Natural killer cell (primary cell): ENCODE results near the gene SLC5A3. TPM values are rescaled to one million over a fixed set of nuclear protein-coding genes. Genes with fewer than 3 reads are reported as not detected.

Source experiments
- ATAC-seq, 3 donors: fragments of 150-1000 bp in 2 of 3; fragments of 200-7000 bp in 1 of 3; cut with Tn5 transposase; 1 replicate in 1 of 3; 2 replicates in 2 of 3; pipeline ENCODE4 v1.10.0; 2021; ENCODE audit warnings: mild to moderate bottlenecking in 2 of 3, moderate library complexity in 2 of 3
- DNase-seq, 2 donors: peaks; one replicate each; pipeline versions ENCODE4 v3.0.0 to v3.0.0-alpha.2; 2013 to 2021; ENCODE audit warnings: mixed read lengths in 1 of 2
- H3K27ac ChIP-seq: one replicate; pipeline ENCODE4 v1.5.1; 2013; ENCODE audit warnings: mild to moderate bottlenecking, low read length
- H3K27me3 ChIP-seq: one replicate; pipeline ENCODE4 v1.6.1; 2013; ENCODE audit warnings: low read length; ENCODE audit not compliant: control insufficient read depth, insufficient read depth
- H3K36me3 ChIP-seq: one replicate; pipeline ENCODE4 v1.6.1; 2013; ENCODE audit warnings: low read length; ENCODE audit not compliant: control insufficient read depth, insufficient read depth
- H3K4me1 ChIP-seq: one replicate; pipeline ENCODE4 v1.6.1; 2013; ENCODE audit warnings: low read length; ENCODE audit not compliant: control insufficient read depth, insufficient read depth
- H3K4me3 ChIP-seq: one replicate; pipeline ENCODE4 v1.5.1; 2013; ENCODE audit warnings: low read length
- H3K9me3 ChIP-seq: one replicate; pipeline ENCODE4 v1.6.1; 2013; ENCODE audit warnings: low read length; ENCODE audit not compliant: control insufficient read depth, insufficient read depth
- H3K27ac Mint-ChIP-seq, 2 donors: one replicate each; pipeline ENCODE4 v1.8.0; 2022; ENCODE audit warnings: mild to moderate bottlenecking in 2 of 2, mixed read lengths in 2 of 2, moderate library complexity in 1 of 2
- H3K27me3 Mint-ChIP-seq, 2 donors: one replicate each; pipeline ENCODE4 v1.8.0; 2022; ENCODE audit warnings: low read depth in 2 of 2, mixed read lengths in 2 of 2
- H3K36me3 Mint-ChIP-seq: one replicate; pipeline ENCODE4 v1.8.0; 2022; ENCODE audit warnings: mixed read lengths
- H3K4me1 Mint-ChIP-seq, 2 donors: one replicate each; pipeline ENCODE4 v1.8.0; 2022; ENCODE audit warnings: mixed read lengths in 2 of 2
- H3K4me3 Mint-ChIP-seq: one replicate; pipeline ENCODE4 v1.8.0; 2022; ENCODE audit warnings: mild to moderate bottlenecking, moderate library complexity, mixed read lengths
- H3K9me3 Mint-ChIP-seq, 2 donors: one replicate each; pipeline ENCODE4 v1.8.0; 2022; ENCODE audit warnings: mixed read lengths in 2 of 2
- whole genome bisulfite sequencing: methylation state at CpG from one replicate; pipeline ENCODE4 v1.1.7; 2013; ENCODE audit warnings: missing lambda C conversion rate; ENCODE audit not compliant: insufficient coverage; 5-methylcytosine and 5-hydroxymethylcytosine counted together
- intact Hi-C: fragments of 100-400 bp; cut with micrococcal nuclease; formaldehyde crosslinking; loops from one replicate; pipeline ENCODE4 v1.14.2; 2022
- total RNA-seq, 4 donors: library from RNA; stranded (reverse); fragments of 120-200 nt in 1 of 4; gene quantifications; one replicate each; pipeline versions ENCODE4 v1.2.3 to v1.2.4, GENCODE V29; 2013 to 2022
- TF ChIP-seq, protein P1 (sequence below): fragments of 200-600 bp; IDR thresholded peaks from one replicate; pipeline ENCODE4 v1.8.0; 2022; ENCODE audit warnings: antibody characterized with exemption

Gene SLC5A3
- total RNA-seq, 3 donors from 2014 or later (not counting 1 experiment from before 2014, with no cell fraction given) = 14.5 to 25.1 (median 17.9) TPM

DNA sequence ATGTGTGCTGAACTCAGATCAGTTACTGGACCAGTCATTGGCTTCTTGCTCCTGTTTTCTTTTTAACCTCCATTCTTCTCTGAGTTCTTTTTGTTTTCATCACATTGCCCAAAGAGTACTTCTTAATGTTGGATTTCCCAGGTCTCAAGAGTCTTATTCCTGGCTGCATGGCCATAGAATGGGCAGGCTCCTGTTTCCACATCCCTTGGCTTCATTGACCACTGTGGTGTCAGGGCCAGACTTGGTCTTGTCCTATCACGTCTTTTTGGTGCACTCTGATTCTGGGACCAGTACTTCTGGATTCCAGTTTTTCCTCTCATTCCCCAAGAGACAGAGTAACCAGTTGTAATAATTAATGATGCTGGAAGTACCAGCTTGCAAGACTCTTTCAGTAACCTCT is 41.8 kb downstream of the SLC5A3 start:
- no peaks in the 10 kb centered on the region for H3K36me3 Mint-ChIP-seq
- no peak overlapping the region for H3K27ac ChIP-seq
- peaks cover 75 to 78% of the 10 kb centered on the region in 2 donors for H3K4me1 Mint-ChIP-seq
- peak overlapping the region in 1 of 2 donors; percentile 6 for H3K27ac Mint-ChIP-seq
- ATAC-seq = no peak
- no peaks in the 10 kb centered on the region for H3K4me1 ChIP-seq
- 100% methylated on average over 1 of the region's 1 CpG for WGBS
- no peak for DNase-seq
- no peaks in the 10 kb centered on the region for H3K27me3 ChIP-seq
- intact Hi-C loops = no loop called here
- no peaks in the 10 kb centered on the region for H3K27me3 Mint-ChIP-seq
- TF ChIP-seq, protein P1, sequence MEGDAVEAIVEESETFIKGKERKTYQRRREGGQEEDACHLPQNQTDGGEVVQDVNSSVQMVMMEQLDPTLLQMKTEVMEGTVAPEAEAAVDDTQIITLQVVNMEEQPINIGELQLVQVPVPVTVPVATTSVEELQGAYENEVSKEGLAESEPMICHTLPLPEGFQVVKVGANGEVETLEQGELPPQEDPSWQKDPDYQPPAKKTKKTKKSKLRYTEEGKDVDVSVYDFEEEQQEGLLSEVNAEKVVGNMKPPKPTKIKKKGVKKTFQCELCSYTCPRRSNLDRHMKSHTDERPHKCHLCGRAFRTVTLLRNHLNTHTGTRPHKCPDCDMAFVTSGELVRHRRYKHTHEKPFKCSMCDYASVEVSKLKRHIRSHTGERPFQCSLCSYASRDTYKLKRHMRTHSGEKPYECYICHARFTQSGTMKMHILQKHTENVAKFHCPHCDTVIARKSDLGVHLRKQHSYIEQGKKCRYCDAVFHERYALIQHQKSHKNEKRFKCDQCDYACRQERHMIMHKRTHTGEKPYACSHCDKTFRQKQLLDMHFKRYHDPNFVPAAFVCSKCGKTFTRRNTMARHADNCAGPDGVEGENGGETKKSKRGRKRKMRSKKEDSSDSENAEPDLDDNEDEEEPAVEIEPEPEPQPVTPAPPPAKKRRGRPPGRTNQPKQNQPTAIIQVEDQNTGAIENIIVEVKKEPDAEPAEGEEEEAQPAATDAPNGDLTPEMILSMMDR = no peak
- H3K36me3 ChIP-seq = no peaks in the 10 kb centered on the region
- H3K9me3 Mint-ChIP-seq = no peaks in the 10 kb centered on the region
- H3K4me3 ChIP-seq = no peak overlapping the region
- no peaks in the 10 kb centered on the region for H3K9me3 ChIP-seq
- H3K4me3 Mint-ChIP-seq = no peak overlapping the region

DNA sequence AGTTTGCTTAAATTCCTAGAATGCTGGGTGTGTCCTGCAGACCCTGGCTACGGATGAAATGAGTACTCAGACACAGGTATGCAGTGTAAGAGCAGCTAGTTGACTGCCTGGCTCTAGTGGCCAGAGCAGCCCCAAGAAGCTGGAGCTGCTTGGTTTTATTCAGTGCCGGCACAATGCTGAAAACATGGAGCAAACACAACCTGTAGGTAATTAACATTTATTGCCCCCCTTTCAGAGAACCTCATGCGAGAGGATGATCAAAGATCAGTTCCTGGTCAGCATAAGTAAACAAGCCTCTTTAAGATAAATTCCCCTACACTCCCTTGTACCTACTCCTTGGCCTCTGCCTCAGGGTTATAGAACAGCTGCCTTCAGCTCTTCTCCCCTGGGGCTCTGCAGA is 43.2 kb downstream of the SLC5A3 start:
- Mint-ChIP-seq H3K4me3 (no peak overlapping the region), H3K9me3 (no peaks in the 10 kb centered on the region), H3K4me1 (peaks cover 74 to 76% of the 10 kb centered on the region in 2 donors), H3K36me3 (no peaks in the 10 kb centered on the region), H3K27me3 (no peaks in the 10 kb centered on the region), H3K27ac (peak overlapping the region; percentile 28 to 63)
- ATAC-seq (no peak), DNase-seq (no peak)
- H3K4me1 ChIP-seq = no peaks in the 10 kb centered on the region
- H3K36me3 ChIP-seq = no peaks in the 10 kb centered on the region
- 96% methylated on average over 3 of the region's 3 CpGs for WGBS
- no peaks in the 10 kb centered on the region for H3K9me3 ChIP-seq
- intact Hi-C loops = no loop called here
- H3K4me3 ChIP-seq = no peak overlapping the region
- no peak overlapping the region for H3K27ac ChIP-seq
- H3K27me3 ChIP-seq = no peaks in the 10 kb centered on the region
- TF ChIP-seq, protein P1 = no peak

DNA sequence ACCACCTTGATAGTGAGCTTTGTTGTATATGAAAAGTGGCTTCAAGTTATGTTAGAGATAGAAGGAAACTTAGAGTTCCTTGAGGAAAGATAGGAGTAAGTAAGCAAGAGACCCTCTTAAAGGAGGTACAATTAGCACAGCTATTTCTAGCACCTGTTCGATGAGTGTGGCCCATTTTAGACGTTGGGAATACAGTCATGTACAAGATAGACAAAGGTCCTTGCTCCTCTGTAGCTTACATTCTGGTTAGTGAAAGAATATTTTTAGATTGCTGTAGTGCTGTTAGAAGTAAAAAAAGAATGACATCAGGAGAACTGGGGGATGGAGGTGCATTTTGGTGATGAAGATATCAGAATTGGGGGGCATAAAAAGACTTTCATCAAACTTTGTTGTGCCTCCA is 47.5 kb downstream of the SLC5A3 start:
- TF ChIP-seq, protein P1 = no peak
- H3K4me3 ChIP-seq = no peak overlapping the region
- H3K4me3 Mint-ChIP-seq = no peak overlapping the region
- H3K36me3 ChIP-seq = peaks cover 8% of the 10 kb centered on the region
- H3K36me3 Mint-ChIP-seq = peaks cover 11% of the 10 kb centered on the region
- H3K27ac ChIP-seq = no peak overlapping the region
- ATAC-seq = no peak
- peak overlapping the region; percentile 5 to 56 for H3K27ac Mint-ChIP-seq
- H3K4me1 Mint-ChIP-seq = peaks cover 77 to 78% of the 10 kb centered on the region in 2 donors
- no peaks in the 10 kb centered on the region for H3K9me3 ChIP-seq
- H3K27me3 Mint-ChIP-seq = no peaks in the 10 kb centered on the region
- DNase-seq = no peak
- no peaks in the 10 kb centered on the region for H3K4me1 ChIP-seq
- H3K9me3 Mint-ChIP-seq = no peaks in the 10 kb centered on the region
- intact Hi-C loops = no loop called here
- no peaks in the 10 kb centered on the region for H3K27me3 ChIP-seq
- 100% methylated on average over 2 of the region's 2 CpGs for WGBS

DNA sequence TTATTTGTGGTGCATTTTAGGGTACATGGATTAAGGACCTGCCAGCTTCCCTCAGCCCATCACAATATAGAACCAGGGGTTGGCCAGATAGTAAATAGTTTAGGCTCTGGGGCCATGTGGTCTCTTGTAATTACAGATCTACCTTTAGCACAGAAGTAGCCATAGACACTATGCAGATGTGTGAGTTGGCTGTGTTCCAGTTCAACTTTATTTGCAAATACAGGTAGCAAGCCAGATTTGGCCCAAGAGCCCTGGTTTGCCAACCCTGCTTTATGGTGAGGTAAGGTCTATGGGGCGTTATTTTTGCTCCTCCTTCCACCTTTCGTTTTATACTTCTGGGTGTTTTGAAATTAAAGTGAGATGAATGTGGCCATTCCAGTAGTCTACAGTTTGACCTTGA is 48.7 kb downstream of the SLC5A3 start:
- no peaks in the 10 kb centered on the region for H3K27me3 Mint-ChIP-seq
- Histone ChIP-seq H3K36me3 (peaks cover 20% of the 10 kb centered on the region), H3K4me1 (no peaks in the 10 kb centered on the region), H3K4me3 (no peak overlapping the region), H3K27ac (no peak overlapping the region), H3K27me3 (no peaks in the 10 kb centered on the region), H3K9me3 (no peaks in the 10 kb centered on the region)
- peaks cover 17% of the 10 kb centered on the region for H3K36me3 Mint-ChIP-seq
- no peak for ATAC-seq
- DNase-seq = no peak
- intact Hi-C loops = no loop called here
- H3K4me3 Mint-ChIP-seq = no peak overlapping the region
- H3K9me3 Mint-ChIP-seq = no peaks in the 10 kb centered on the region
- WGBS = 94% methylated on average over 2 of the region's 2 CpGs
- H3K27ac Mint-ChIP-seq = peak overlapping the region in 1 of 2 donors; percentile 30
- peaks cover 74 to 77% of the 10 kb centered on the region in 2 donors for H3K4me1 Mint-ChIP-seq
- TF ChIP-seq, protein P1 = no peak
